ENCODE data around the gene TOR1AIP2. TPM values are rescaled to one million over a fixed set of nuclear protein-coding genes. Genes with fewer than 3 reads are reported as not detected.

TOR1AIP2 gene
- total and polyA plus RNA-seq, 12 donors = 18.9 to 182 (median 134) TPM

DNA sequence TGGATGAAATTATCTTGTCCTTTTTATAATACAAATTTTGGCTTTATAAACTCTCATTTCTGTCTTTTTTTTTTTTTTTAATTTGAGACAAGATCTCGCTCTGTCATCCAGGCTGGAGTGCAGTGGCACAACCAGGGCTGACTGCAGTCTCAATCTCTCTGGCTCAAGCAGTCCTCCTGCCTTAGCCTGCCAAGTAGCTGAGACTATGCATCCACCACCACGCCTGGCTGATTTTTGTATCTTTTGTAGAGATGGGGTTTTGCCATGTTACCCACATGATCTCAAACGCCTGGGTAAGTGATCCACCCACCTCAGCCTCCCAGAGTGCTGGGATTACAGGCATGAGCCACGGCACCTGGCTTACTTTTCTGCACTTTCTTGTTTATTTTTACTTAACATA, 12.0 kb upstream of the TOR1AIP2 start:
- Histone ChIP-seq H3K4me1 (replicated peaks in 1 of 2) (peaks cover 0 to 34% of the 10 kb centered on the region in 2 donors), H3K27ac (no peak overlapping the region), H3K9me3 (replicated peaks in 1 of 3) (no peaks in the 10 kb centered on the region), H3K36me3 (replicated peaks in 1 of 2) (peaks cover 0 to 56% of the 10 kb centered on the region in 2 donors), H3K27me3 (no peaks in the 10 kb centered on the region), H3K4me3 (no peak overlapping the region)
- 78 to 91% (median 83%) methylated on average over 4 of the region's 4 CpGs for WGBS, 4 donors
- no peak for DNase-seq
- intact Hi-C loops (cut with DNase I) = loop anchor here in 1 of 2 donors (10.0 kb wide), 1 partner anchor 65 kb away; the partner anchor contains the start of gene CEP350
- no peak for TF ChIP-seq POLR2A (IDR thresholded peaks at IDR 0.05)
- TF ChIP-seq, protein P1, sequence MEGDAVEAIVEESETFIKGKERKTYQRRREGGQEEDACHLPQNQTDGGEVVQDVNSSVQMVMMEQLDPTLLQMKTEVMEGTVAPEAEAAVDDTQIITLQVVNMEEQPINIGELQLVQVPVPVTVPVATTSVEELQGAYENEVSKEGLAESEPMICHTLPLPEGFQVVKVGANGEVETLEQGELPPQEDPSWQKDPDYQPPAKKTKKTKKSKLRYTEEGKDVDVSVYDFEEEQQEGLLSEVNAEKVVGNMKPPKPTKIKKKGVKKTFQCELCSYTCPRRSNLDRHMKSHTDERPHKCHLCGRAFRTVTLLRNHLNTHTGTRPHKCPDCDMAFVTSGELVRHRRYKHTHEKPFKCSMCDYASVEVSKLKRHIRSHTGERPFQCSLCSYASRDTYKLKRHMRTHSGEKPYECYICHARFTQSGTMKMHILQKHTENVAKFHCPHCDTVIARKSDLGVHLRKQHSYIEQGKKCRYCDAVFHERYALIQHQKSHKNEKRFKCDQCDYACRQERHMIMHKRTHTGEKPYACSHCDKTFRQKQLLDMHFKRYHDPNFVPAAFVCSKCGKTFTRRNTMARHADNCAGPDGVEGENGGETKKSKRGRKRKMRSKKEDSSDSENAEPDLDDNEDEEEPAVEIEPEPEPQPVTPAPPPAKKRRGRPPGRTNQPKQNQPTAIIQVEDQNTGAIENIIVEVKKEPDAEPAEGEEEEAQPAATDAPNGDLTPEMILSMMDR (IDR thresholded peaks at IDR 0.05) = no peak

DNA sequence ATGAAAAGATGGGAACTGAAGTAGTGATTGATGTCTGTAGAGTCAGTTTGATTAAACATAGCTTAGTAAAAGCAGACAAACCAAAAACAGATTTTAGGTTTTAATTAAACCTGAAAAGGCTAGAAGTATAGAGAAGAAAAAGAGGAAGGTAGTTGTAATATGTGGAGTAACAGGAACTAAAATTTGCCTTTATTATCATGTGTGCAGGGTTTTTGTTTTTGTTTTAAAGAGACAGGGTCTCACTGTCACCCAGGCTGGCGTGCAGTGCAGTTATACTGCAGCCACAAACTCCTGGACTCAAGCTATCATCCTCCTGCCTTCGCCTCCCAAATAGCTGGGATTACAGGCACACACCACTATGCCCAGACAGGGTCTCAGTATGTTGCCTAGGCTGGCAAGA, 10.5 kb upstream of the TOR1AIP2 start:
- intact Hi-C loops (cut with DNase I) = loop anchor here in 1 of 2 donors (10.0 kb wide), 1 partner anchor 67 kb away; the partner anchor contains the start of gene CEP350
- Histone ChIP-seq H3K4me1 (replicated peaks in 1 of 2) (peaks cover 9 to 48% of the 10 kb centered on the region in 2 donors), H3K9me3 (replicated peaks in 1 of 3) (no peaks in the 10 kb centered on the region), H3K36me3 (replicated peaks in 1 of 2) (peaks cover 0 to 47% of the 10 kb centered on the region in 2 donors), H3K4me3 (peak overlapping the region in 1 of 4 donors; percentile 4), H3K27ac (no peak overlapping the region), H3K27me3 (no peaks in the 10 kb centered on the region)
- DNase-seq = no peak
- TF ChIP-seq, protein P1 (IDR thresholded peaks at IDR 0.05) = no peak
- TF ChIP-seq POLR2A (IDR thresholded peaks at IDR 0.05) = no peak
- WGBS, 4 donors = 67 to 78% (median 77%) methylated on average over 2 of the region's 2 CpGs

DNA sequence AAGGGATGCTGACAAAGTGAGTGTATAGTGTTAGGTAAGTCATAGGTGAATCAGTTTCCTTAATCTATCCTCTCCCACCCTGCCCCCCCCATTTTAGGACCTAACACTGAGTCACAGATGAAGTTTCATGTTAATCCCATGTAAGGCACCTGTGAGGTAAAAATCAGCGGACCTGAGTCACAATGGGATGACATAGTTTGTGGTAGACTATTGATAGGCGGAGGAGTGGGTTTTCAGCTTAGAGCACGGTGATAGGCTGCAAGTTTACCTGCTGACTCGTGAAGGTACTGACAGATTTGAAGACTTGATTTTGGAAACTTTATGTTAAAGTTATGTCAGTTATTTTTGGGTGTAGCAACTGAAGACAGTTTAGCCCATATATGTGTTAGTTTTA, 6.1 kb upstream of the TOR1AIP2 start:
- H3K9me3 ChIP-seq (replicated peaks in 1 of 3) = no peaks in the 10 kb centered on the region
- DNase-seq = no peak
- no peaks in the 10 kb centered on the region for H3K27me3 ChIP-seq
- WGBS, 4 donors = 21 to 38% (median 25%) methylated on average over 4 of the region's 4 CpGs
- peaks cover 17 to 57% of the 10 kb centered on the region in 2 donors for H3K4me1 ChIP-seq (replicated peaks in 1 of 2)
- intact Hi-C loops (cut with DNase I) = loop anchor here in 1 of 2 donors (10.0 kb wide), 1 partner anchor 71 kb away; the partner anchor contains the start of gene CEP350
- peaks cover 0 to 19% of the 10 kb centered on the region in 2 donors for H3K36me3 ChIP-seq (replicated peaks in 1 of 2)
- no peak for TF ChIP-seq POLR2A (IDR thresholded peaks at IDR 0.05)
- TF ChIP-seq, protein P1 (IDR thresholded peaks at IDR 0.05) = no peak
- peak overlapping the region in 2 of 5 donors; percentile 99 to 100 for H3K27ac ChIP-seq
- peak overlapping the region in 1 of 4 donors; percentile 91 for H3K4me3 ChIP-seq

DNA sequence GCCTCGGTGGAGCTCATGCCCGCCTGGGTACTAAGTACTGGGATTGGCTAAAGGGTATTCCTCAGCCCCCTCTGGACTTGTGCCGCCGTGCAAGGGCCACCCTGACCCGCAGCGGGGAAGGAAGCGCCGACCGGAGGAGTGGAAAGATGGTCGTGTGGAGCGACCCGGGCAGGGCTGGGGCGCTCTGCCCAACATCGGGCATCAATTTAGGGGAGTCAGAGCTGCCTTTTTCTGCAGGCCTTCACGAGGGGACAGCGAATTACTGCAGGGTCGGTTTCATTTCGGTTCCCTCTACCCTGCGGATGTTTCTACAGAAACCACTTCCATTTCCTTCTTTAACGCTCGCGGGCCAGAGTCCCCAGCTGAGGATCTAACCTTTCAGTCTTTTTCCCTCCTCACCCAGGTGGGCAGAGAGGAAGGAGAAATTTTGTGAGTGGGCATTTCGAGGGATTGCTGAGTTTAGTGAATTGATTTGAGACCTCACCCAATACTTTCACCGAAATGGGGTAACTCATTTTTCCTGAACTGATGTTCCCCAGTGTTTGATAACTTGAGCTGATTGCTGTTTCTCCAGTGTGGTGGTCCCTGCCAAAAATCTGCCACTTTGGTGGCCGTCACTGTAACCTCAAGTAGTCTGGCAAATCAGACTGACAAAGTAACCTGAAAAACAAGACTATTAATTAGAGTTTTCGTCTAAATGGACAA, 5.6 kb upstream of the TOR1AIP2 start:
- 0 to 1% (median 1%) methylated on average over 17 to 26 of the region's 26 CpGs for WGBS, 4 donors
- intact Hi-C loops (cut with DNase I) = loop anchor here in 1 of 2 donors (10.0 kb wide), 1 partner anchor 72 kb away; the partner anchor contains the start of gene CEP350
- H3K9me3 ChIP-seq (replicated peaks in 1 of 3) = no peaks in the 10 kb centered on the region
- DNase-seq = no peak
- peaks cover 0 to 19% of the 10 kb centered on the region in 2 donors for H3K36me3 ChIP-seq (replicated peaks in 1 of 2)
- H3K4me3 ChIP-seq = peak overlapping the region; percentile 42 to 94 (median 87)
- no peak for TF ChIP-seq POLR2A (IDR thresholded peaks at IDR 0.05)
- TF ChIP-seq, protein P1 (IDR thresholded peaks at IDR 0.05) = no peak
- H3K27ac ChIP-seq = peak overlapping the region; percentile 76 to 100 (median 99)
- H3K27me3 ChIP-seq = no peaks in the 10 kb centered on the region
- peaks cover 17 to 55% of the 10 kb centered on the region in 2 donors for H3K4me1 ChIP-seq (replicated peaks in 1 of 2)
